ENCODE measurements around the gene DOCK9.

Gene DOCK9

DNA sequence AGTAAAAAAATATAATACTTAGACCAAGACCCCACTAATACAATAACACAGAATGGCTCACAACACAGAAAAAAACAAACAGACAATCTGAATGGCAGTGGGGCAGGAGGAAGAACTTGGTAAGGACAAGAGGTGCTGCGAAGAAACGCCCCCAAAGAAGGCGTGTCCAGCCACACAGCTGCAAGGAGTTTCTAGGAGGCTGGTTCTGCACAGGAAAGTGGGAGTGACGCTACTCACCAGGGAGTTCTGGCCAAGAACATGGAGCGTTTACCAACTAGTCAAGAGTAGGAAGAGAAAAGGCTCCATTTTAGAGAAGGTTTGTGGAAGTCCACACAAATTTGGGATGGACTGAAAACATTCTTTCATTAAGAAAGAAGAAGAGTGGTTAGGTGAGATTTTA lies 130.1 kb downstream of the DOCK9 start:
- H3K4me1 ChIP-seq (ENCODE audit: control insufficient read depth in 1 of 2, insufficient read depth in 2 of 2, low read length in 2 of 2): no peaks in the 10 kb centered on the region
- no peaks in the 10 kb centered on the region for H3K27me3 ChIP-seq (ENCODE audit: control insufficient read depth in 1 of 2, insufficient read depth in 2 of 2, low read length in 2 of 2)
- H3K36me3 ChIP-seq (ENCODE audit: control insufficient read depth in 1 of 2, insufficient read depth in 2 of 2, low read length in 2 of 2): peaks cover 6 to 25% of the 10 kb centered on the region in 2 donors
- no peak overlapping the region for H3K4me3 ChIP-seq (ENCODE audit: low read depth in 1 of 2, low read length in 2 of 2)
- no peak overlapping the region for H3K27ac ChIP-seq (ENCODE audit: low read depth, low read length)
- H3K9ac ChIP-seq (ENCODE audit: low read depth in 1 of 2, low read length in 2 of 2): no peak overlapping the region
- no peaks in the 10 kb centered on the region for H3K9me3 ChIP-seq (ENCODE audit: control insufficient read depth in 1 of 2, low read length in 2 of 2)

DNA sequence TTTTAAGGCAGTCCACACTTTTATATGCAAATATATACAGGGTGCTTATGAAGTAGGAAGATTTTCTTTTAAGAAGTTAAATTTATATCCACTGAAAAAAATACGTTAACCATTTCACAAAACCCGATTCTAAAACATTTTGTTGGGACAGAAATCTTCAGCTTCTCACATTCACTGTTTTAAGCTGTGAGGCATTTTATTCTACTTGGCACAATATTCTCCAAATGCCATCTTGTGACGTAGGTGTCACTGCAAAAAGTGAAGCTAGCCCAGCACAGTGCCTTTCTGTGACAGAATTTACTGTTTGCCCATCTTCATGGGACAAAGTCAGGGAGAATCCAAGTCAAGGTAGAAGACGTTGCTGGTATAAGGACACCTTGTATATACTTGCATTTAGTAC lies 130.9 kb downstream of the DOCK9 start:
- H3K27ac ChIP-seq (ENCODE audit: low read depth, low read length): no peak overlapping the region
- H3K4me1 ChIP-seq (ENCODE audit: control insufficient read depth in 1 of 2, insufficient read depth in 2 of 2, low read length in 2 of 2): no peaks in the 10 kb centered on the region
- peaks cover 6 to 25% of the 10 kb centered on the region in 2 donors for H3K36me3 ChIP-seq (ENCODE audit: control insufficient read depth in 1 of 2, insufficient read depth in 2 of 2, low read length in 2 of 2)
- H3K9me3 ChIP-seq (ENCODE audit: control insufficient read depth in 1 of 2, low read length in 2 of 2): no peaks in the 10 kb centered on the region
- no peaks in the 10 kb centered on the region for H3K27me3 ChIP-seq (ENCODE audit: control insufficient read depth in 1 of 2, insufficient read depth in 2 of 2, low read length in 2 of 2)
- H3K4me3 ChIP-seq (ENCODE audit: low read depth in 1 of 2, low read length in 2 of 2): no peak overlapping the region
- H3K9ac ChIP-seq (ENCODE audit: low read depth in 1 of 2, low read length in 2 of 2): no peak overlapping the region

DNA sequence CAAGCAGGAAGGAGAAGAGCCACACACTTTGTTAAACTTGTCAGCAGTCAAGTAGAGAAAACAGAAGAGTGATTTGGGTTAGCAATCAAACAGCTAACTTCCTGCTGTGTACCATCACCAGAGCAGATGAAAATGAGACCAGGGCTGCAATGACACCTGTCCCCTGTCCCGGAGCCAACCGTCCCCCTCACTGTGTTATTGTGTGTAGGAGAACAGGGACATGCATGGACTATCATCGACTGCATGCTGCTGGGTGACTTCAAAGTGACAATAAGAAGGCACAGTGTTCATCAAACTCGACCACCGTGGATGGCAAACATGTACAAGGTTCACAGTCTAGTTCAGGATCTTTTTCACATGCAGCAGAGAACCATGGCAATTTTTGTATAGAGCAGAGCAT lies 131.3 kb downstream of the DOCK9 start:
- Histone ChIP-seq H3K36me3 (ENCODE audit: control insufficient read depth in 1 of 2, insufficient read depth in 2 of 2, low read length in 2 of 2) (peaks cover 4 to 25% of the 10 kb centered on the region in 2 donors), H3K27ac (ENCODE audit: low read depth, low read length) (no peak overlapping the region), H3K4me1 (ENCODE audit: control insufficient read depth in 1 of 2, insufficient read depth in 2 of 2, low read length in 2 of 2) (no peaks in the 10 kb centered on the region), H3K9me3 (ENCODE audit: control insufficient read depth in 1 of 2, low read length in 2 of 2) (no peaks in the 10 kb centered on the region), H3K27me3 (ENCODE audit: control insufficient read depth in 1 of 2, insufficient read depth in 2 of 2, low read length in 2 of 2) (no peaks in the 10 kb centered on the region), H3K9ac (ENCODE audit: low read depth in 1 of 2, low read length in 2 of 2) (no peak overlapping the region), H3K4me3 (ENCODE audit: low read depth in 1 of 2, low read length in 2 of 2) (no peak overlapping the region)

DNA sequence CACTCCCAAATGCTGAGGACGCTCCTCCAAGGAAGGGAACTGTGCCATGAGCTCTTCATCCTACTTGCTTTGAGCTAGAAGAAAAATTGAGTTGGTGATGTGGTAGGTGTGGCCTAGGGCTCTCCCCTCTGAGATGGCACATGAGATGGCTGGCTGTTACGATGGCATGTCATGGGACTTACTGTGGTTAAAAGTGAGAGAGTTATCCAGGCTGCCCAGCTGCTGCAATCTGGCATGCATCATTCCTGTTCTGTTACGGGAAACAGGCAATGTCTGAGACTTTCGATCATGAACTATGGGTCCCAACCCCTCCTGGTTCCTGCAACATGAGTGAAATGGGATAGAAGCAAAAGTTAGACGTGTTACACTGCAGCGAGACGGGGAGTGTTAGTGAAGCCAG lies 132.1 kb downstream of the DOCK9 start:
- H3K4me3 ChIP-seq (ENCODE audit: low read depth in 1 of 2, low read length in 2 of 2): no peak overlapping the region
- H3K36me3 ChIP-seq (ENCODE audit: control insufficient read depth in 1 of 2, insufficient read depth in 2 of 2, low read length in 2 of 2): peaks cover 0 to 25% of the 10 kb centered on the region in 2 donors
- no peaks in the 10 kb centered on the region for H3K4me1 ChIP-seq (ENCODE audit: control insufficient read depth in 1 of 2, insufficient read depth in 2 of 2, low read length in 2 of 2)
- H3K27ac ChIP-seq (ENCODE audit: low read depth, low read length): no peak overlapping the region
- no peak overlapping the region for H3K9ac ChIP-seq (ENCODE audit: low read depth in 1 of 2, low read length in 2 of 2)
- no peaks in the 10 kb centered on the region for H3K27me3 ChIP-seq (ENCODE audit: control insufficient read depth in 1 of 2, insufficient read depth in 2 of 2, low read length in 2 of 2)
- H3K9me3 ChIP-seq (ENCODE audit: control insufficient read depth in 1 of 2, low read length in 2 of 2): no peaks in the 10 kb centered on the region

DNA sequence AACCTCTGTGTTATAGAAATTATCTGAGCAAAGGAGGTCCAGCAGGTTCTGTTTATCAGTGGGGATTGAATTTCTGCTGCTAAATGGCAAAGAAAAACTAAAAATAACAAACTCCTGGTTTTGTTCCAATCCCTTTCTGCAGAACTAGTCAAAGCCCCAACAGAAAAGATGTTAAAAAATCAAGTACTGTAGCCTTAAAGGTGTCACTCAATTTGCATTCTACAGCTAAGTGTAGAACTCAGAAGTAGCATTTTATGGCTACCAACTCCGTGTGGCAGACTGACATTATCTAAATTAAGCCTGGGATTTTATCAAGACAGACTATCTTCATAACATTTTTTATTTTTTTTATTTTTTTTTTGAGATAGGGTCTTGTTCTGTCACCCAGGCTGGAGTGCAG lies 133.8 kb downstream of the DOCK9 start:
- Histone ChIP-seq H3K36me3 (ENCODE audit: control insufficient read depth in 1 of 2, insufficient read depth in 2 of 2, low read length in 2 of 2) (peaks cover 3 to 25% of the 10 kb centered on the region in 2 donors), H3K27ac (ENCODE audit: low read depth, low read length) (no peak overlapping the region), H3K27me3 (ENCODE audit: control insufficient read depth in 1 of 2, insufficient read depth in 2 of 2, low read length in 2 of 2) (no peaks in the 10 kb centered on the region), H3K4me3 (ENCODE audit: low read depth in 1 of 2, low read length in 2 of 2) (no peak overlapping the region), H3K9ac (ENCODE audit: low read depth in 1 of 2, low read length in 2 of 2) (no peak overlapping the region), H3K9me3 (ENCODE audit: control insufficient read depth in 1 of 2, low read length in 2 of 2) (no peaks in the 10 kb centered on the region), H3K4me1 (ENCODE audit: control insufficient read depth in 1 of 2, insufficient read depth in 2 of 2, low read length in 2 of 2) (peaks cover 0 to 6% of the 10 kb centered on the region in 2 donors)

DNA sequence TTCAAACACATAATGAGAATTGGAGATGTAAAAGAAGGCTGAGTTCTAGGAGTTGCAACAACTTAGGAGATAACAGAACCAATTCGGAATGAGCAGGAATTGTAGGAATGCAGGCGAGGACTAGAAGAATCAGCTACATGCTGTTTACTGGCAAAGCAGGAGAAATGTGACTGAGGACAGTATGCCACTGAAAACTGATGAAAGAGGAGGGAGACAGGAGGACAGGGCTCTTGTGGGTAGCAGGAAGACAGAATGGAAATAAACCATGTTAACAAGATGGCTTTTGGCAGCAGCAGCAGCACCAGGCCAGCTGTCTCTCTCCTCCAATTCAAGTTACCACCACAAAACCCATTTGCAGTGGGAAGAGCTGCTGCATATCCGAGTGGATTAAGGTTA lies 134.4 kb downstream of the DOCK9 start:
- Histone ChIP-seq H3K4me3 (ENCODE audit: low read depth in 1 of 2, low read length in 2 of 2) (no peak overlapping the region), H3K4me1 (ENCODE audit: control insufficient read depth in 1 of 2, insufficient read depth in 2 of 2, low read length in 2 of 2) (peaks cover 0 to 6% of the 10 kb centered on the region in 2 donors), H3K9ac (ENCODE audit: low read depth in 1 of 2, low read length in 2 of 2) (no peak overlapping the region), H3K36me3 (ENCODE audit: control insufficient read depth in 1 of 2, insufficient read depth in 2 of 2, low read length in 2 of 2) (peaks cover 4 to 25% of the 10 kb centered on the region in 2 donors), H3K27me3 (ENCODE audit: control insufficient read depth in 1 of 2, insufficient read depth in 2 of 2, low read length in 2 of 2) (no peaks in the 10 kb centered on the region), H3K9me3 (ENCODE audit: control insufficient read depth in 1 of 2, low read length in 2 of 2) (no peaks in the 10 kb centered on the region), H3K27ac (ENCODE audit: low read depth, low read length) (no peak overlapping the region)

DNA sequence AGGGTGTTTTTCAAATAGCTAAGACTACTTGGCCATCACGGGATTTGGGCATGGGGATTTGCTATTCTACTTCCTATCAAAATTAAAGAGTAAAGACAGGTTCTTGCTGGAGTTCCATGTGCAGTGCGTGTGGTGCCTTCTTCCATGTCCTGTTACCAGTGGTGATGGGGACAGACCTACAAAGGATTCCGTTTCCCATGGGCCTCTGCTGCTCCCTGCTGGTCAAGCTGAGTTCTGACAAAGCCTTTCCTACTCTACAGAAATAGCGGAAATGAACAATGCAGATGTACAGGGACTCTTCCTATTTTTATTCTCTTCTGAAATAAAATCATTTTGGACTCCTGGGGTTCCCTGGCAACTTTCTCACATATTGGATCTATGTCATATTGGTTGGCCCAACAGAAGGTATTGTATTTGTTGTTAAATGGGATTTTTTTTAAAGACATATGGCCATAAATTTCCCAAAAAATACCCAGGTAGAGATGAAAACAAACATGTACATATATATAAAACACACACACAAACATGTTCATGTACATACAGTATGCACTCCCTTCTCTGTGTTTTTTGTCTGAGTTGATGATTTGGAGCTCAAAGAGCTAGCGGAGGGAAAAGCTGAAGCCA lies 134.9 kb downstream of the DOCK9 start:
- peaks cover 0 to 6% of the 10 kb centered on the region in 2 donors for H3K4me1 ChIP-seq (ENCODE audit: control insufficient read depth in 1 of 2, insufficient read depth in 2 of 2, low read length in 2 of 2)
- H3K27me3 ChIP-seq (ENCODE audit: control insufficient read depth in 1 of 2, insufficient read depth in 2 of 2, low read length in 2 of 2): no peaks in the 10 kb centered on the region
- H3K4me3 ChIP-seq (ENCODE audit: low read depth in 1 of 2, low read length in 2 of 2): no peak overlapping the region
- H3K9me3 ChIP-seq (ENCODE audit: control insufficient read depth in 1 of 2, low read length in 2 of 2): no peaks in the 10 kb centered on the region
- H3K27ac ChIP-seq (ENCODE audit: low read depth, low read length): no peak overlapping the region
- no peak overlapping the region for H3K9ac ChIP-seq (ENCODE audit: low read depth in 1 of 2, low read length in 2 of 2)
- peaks cover 4 to 22% of the 10 kb centered on the region in 2 donors for H3K36me3 ChIP-seq (ENCODE audit: control insufficient read depth in 1 of 2, insufficient read depth in 2 of 2, low read length in 2 of 2)

DNA sequence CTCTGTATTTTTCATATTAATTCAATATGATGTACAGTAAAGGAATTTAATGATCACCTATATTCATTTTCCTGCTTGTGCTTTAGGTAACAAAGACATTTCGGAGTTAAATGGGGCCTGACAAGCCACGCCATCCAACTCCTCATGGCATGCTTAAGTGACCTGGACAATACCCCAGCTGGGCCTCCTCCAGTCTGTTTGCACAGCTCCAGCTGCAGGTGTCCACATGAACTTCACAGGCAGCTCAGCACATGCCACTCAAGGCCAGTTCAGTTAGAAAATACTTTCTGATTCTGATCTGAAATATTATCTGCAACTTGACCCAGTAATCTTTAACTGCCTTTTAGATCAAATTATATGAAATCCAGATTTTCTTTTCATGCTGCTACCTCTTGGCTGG lies 135.8 kb downstream of the DOCK9 start:
- H3K4me3 ChIP-seq (ENCODE audit: low read depth in 1 of 2, low read length in 2 of 2): no peak overlapping the region
- H3K36me3 ChIP-seq (ENCODE audit: control insufficient read depth in 1 of 2, insufficient read depth in 2 of 2, low read length in 2 of 2): peaks cover 4 to 19% of the 10 kb centered on the region in 2 donors

DNA sequence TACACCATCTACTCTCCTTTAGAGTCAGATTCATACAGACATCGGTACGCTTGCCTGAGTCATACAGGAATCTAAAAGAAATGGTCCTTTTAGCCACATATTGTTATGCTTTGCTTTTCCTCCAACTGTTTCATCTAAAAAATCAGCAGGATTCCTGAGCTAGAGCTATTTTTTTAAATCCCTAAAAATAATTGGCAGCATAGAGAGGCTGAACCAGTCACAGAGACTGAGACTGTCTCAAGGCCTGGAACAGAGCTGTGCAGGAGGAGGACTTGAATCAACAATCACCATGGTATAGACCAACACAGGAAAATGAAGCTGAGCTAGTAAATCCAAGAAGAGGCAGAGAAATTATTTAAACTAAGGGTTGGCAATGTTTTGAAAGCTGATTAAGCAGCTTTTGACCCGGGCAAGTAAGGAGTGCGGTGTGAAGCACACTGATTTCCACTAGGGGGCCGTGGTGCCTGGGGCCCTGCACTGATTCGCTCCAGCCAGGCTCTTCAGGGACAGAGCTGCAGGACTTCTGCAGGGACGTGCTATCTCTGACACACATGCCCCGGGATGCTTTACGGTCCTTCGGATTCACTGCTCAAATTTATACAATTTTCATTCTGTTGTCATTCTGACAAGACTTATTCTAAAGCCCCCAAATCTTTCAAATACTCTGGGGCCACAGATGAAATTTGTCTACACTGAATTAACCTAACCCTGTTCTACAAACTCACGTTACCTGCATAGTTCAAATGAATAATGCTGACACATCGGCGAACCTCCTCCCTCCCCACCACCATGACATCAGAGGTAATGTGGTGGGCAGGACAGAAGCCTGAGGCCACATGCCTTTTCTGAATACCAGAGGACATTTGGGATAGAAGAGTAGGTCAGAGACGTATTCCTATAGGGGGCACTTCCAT lies 137.8 kb downstream of the DOCK9 start:
- Histone ChIP-seq H3K9me3 (ENCODE audit: control insufficient read depth in 1 of 2, low read length in 2 of 2) (no peaks in the 10 kb centered on the region), H3K4me1 (ENCODE audit: control insufficient read depth in 1 of 2, insufficient read depth in 2 of 2, low read length in 2 of 2) (peaks cover 0 to 9% of the 10 kb centered on the region in 2 donors), H3K27ac (ENCODE audit: low read depth, low read length) (no peak overlapping the region), H3K9ac (ENCODE audit: low read depth in 1 of 2, low read length in 2 of 2) (no peak overlapping the region), H3K4me3 (ENCODE audit: low read depth in 1 of 2, low read length in 2 of 2) (no peak overlapping the region), H3K36me3 (ENCODE audit: control insufficient read depth in 1 of 2, insufficient read depth in 2 of 2, low read length in 2 of 2) (peaks cover 4 to 6% of the 10 kb centered on the region in 2 donors), H3K27me3 (ENCODE audit: control insufficient read depth in 1 of 2, insufficient read depth in 2 of 2, low read length in 2 of 2) (no peaks in the 10 kb centered on the region)

More for the DNA sequence above, 135.8 kb downstream of the DOCK9 start:
- Histone ChIP-seq H3K27me3 (ENCODE audit: control insufficient read depth in 1 of 2, insufficient read depth in 2 of 2, low read length in 2 of 2) (no peaks in the 10 kb centered on the region), H3K9me3 (ENCODE audit: control insufficient read depth in 1 of 2, low read length in 2 of 2) (no peaks in the 10 kb centered on the region), H3K4me1 (ENCODE audit: control insufficient read depth in 1 of 2, insufficient read depth in 2 of 2, low read length in 2 of 2) (peaks cover 0 to 6% of the 10 kb centered on the region in 2 donors), H3K27ac (ENCODE audit: low read depth, low read length) (no peak overlapping the region), H3K9ac (ENCODE audit: low read depth in 1 of 2, low read length in 2 of 2) (no peak overlapping the region)

DNA sequence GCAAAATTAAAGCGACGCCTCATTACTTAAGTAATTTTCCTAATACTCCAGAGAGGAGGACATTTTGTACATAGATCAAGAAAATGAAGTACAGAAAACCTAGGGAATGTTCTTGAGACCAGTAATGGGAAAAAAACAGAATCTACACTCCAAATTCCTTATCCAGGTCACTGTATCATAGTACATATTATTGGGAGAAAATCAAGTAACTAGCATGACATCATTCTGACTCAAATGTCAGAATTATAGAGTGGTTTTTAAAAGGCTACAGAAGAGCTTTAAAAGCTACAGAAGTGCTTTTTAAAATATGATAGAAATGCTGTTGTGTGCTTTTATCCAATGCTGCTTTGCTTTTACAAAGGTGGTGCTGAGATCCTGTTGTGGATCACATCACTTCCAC lies 139.1 kb downstream of the DOCK9 start:
- Histone ChIP-seq H3K9ac (ENCODE audit: low read depth in 1 of 2, low read length in 2 of 2) (no peak overlapping the region), H3K4me3 (ENCODE audit: low read depth in 1 of 2, low read length in 2 of 2) (no peak overlapping the region), H3K9me3 (ENCODE audit: control insufficient read depth in 1 of 2, low read length in 2 of 2) (no peaks in the 10 kb centered on the region), H3K27ac (ENCODE audit: low read depth, low read length) (no peak overlapping the region), H3K27me3 (ENCODE audit: control insufficient read depth in 1 of 2, insufficient read depth in 2 of 2, low read length in 2 of 2) (no peaks in the 10 kb centered on the region), H3K36me3 (ENCODE audit: control insufficient read depth in 1 of 2, insufficient read depth in 2 of 2, low read length in 2 of 2) (peaks cover 0 to 4% of the 10 kb centered on the region in 2 donors), H3K4me1 (ENCODE audit: control insufficient read depth in 1 of 2, insufficient read depth in 2 of 2, low read length in 2 of 2) (peaks cover 0 to 17% of the 10 kb centered on the region in 2 donors)

Data from duodenal mucosa (tissue), 2 donors.